NT2/D1 (cell line): ENCODE results near the gene ANKRD29.

Experiments
- DNase-seq: peaks from one replicate; pipeline ENCODE4 v3.0.0-alpha.2; 2011; ENCODE audit warnings: low read depth, low spot score
- H3K27me3 ChIP-seq: 2 replicates; pipeline ENCODE4 v1.6.0; 2011; ENCODE audit warnings: mild to moderate bottlenecking; ENCODE audit not compliant: insufficient read length, insufficient read depth
- H3K36me3 ChIP-seq: 2 replicates; pipeline ENCODE4 v1.6.1; 2011; ENCODE audit warnings: mild to moderate bottlenecking, low read length, mixed read lengths; ENCODE audit not compliant: insufficient read depth, insufficient read length
- H3K4me1 ChIP-seq: 2 replicates; pipeline ENCODE4 v1.5.1; 2011; ENCODE audit not compliant: insufficient read depth, insufficient read length
- H3K4me3 ChIP-seq: 2 replicates; pipeline ENCODE4 v1.5.1; 2011; ENCODE audit warnings: low read depth; ENCODE audit not compliant: insufficient read length
- H3K9ac ChIP-seq: 2 replicates; pipeline ENCODE4 v1.6.0; 2011; ENCODE audit warnings: low read depth; ENCODE audit not compliant: insufficient read length
- H3K9me3 ChIP-seq: 2 replicates; pipeline ENCODE4 v1.5.1; 2011; ENCODE audit warnings: mild to moderate bottlenecking, low read length; ENCODE audit not compliant: insufficient read depth
- SUZ12 ChIP-seq: IDR thresholded peaks from 2 replicates; pipeline ENCODE4 v1.6.1; 2011; ENCODE audit not compliant: insufficient read length, insufficient read depth; ENCODE audit errors: extremely low read depth
- YY1 ChIP-seq: IDR thresholded peaks from 2 replicates; pipeline ENCODE4 v1.6.1; 2011; ENCODE audit not compliant: insufficient read length, insufficient read depth
- ZNF274 ChIP-seq: IDR thresholded peaks from 2 replicates; pipeline ENCODE4 v1.6.1; 2011; ENCODE audit warnings: mild to moderate bottlenecking, low read depth, low read length

Gene ANKRD29

GRCh38 chr18:23682472-23682871 lies 19.8 kb upstream of the ANKRD29 start:
- Histone ChIP-seq H3K36me3 (no peaks in the 10 kb centered on the region), H3K4me3 (no peak overlapping the region), H3K4me1 (no peaks in the 10 kb centered on the region), H3K9ac (no peak overlapping the region), H3K9me3 (no peaks in the 10 kb centered on the region), H3K27me3 (peaks cover 5% of the 10 kb centered on the region)
- DNase-seq, result no peak
- no peak for TF ChIP-seq ZNF274
- no peak for TF ChIP-seq YY1
- TF ChIP-seq SUZ12, result no peak

GRCh38 chr18:23682045-23682444 lies 19.3 kb upstream of the ANKRD29 start:
- no peak for TF ChIP-seq SUZ12
- no peak for TF ChIP-seq YY1
- no peak for TF ChIP-seq ZNF274
- no peaks in the 10 kb centered on the region for H3K9me3 ChIP-seq
- H3K9ac ChIP-seq, result no peak overlapping the region
- no peaks in the 10 kb centered on the region for H3K36me3 ChIP-seq
- H3K27me3 ChIP-seq, result peaks cover 3% of the 10 kb centered on the region
- no peak for DNase-seq
- H3K4me1 ChIP-seq, result no peaks in the 10 kb centered on the region
- H3K4me3 ChIP-seq, result no peak overlapping the region

- H3K27me3 ChIP-seq, result no peaks in the 10 kb centered on the region
- TF ChIP-seq SUZ12 (no peak), YY1 (no peak), ZNF274 (no peak)
- no peak overlapping the region for H3K9ac ChIP-seq
- no peak overlapping the region for H3K4me3 ChIP-seq
- peaks cover 3% of the 10 kb centered on the region for H3K4me1 ChIP-seq
- no peaks in the 10 kb centered on the region for H3K36me3 ChIP-seq
- no peak for DNase-seq
- no peaks in the 10 kb centered on the region for H3K9me3 ChIP-seq
These were observed 13.2 kb upstream of the ANKRD29 start for GRCh38 chr18:23675896-23676295.

- Histone ChIP-seq H3K9me3 (no peaks in the 10 kb centered on the region), H3K9ac (no peak overlapping the region), H3K4me1 (peaks cover 3% of the 10 kb centered on the region), H3K36me3 (no peaks in the 10 kb centered on the region), H3K27me3 (no peaks in the 10 kb centered on the region), H3K4me3 (no peak overlapping the region)
- TF ChIP-seq SUZ12, result no peak
- no peak for TF ChIP-seq YY1
- no peak for TF ChIP-seq ZNF274
- DNase-seq, result no peak
These were observed 12.5 kb upstream of the ANKRD29 start for GRCh38 chr18:23675236-23675635.

GRCh38 chr18:23673725-23674124 lies 11.0 kb upstream of the ANKRD29 start:
- no peak overlapping the region for H3K4me3 ChIP-seq
- H3K9me3 ChIP-seq, result no peaks in the 10 kb centered on the region
- no peak overlapping the region for H3K9ac ChIP-seq
- TF ChIP-seq YY1 (no peak), SUZ12 (no peak), ZNF274 (no peak)
- DNase-seq, result no peak
- H3K27me3 ChIP-seq, result peaks cover 4% of the 10 kb centered on the region
- peaks cover 3% of the 10 kb centered on the region for H3K4me1 ChIP-seq
- no peaks in the 10 kb centered on the region for H3K36me3 ChIP-seq

GRCh38 chr18:23671564-23671963 lies 8.9 kb upstream of the ANKRD29 start:
- peaks cover 4% of the 10 kb centered on the region for H3K27me3 ChIP-seq
- no peak for TF ChIP-seq ZNF274
- TF ChIP-seq SUZ12, result no peak
- no peak for TF ChIP-seq YY1
- no peak overlapping the region for H3K9ac ChIP-seq
- peaks cover 3% of the 10 kb centered on the region for H3K4me1 ChIP-seq
- no peaks in the 10 kb centered on the region for H3K9me3 ChIP-seq
- H3K4me3 ChIP-seq, result no peak overlapping the region
- no peaks in the 10 kb centered on the region for H3K36me3 ChIP-seq
- no peak for DNase-seq

- Histone ChIP-seq H3K36me3 (no peaks in the 10 kb centered on the region), H3K4me3 (no peak overlapping the region), H3K9me3 (no peaks in the 10 kb centered on the region), H3K9ac (no peak overlapping the region), H3K27me3 (peaks cover 4% of the 10 kb centered on the region), H3K4me1 (peaks cover 3% of the 10 kb centered on the region)
- TF ChIP-seq SUZ12 (no peak), ZNF274 (no peak), YY1 (no peak)
- no peak for DNase-seq
These were observed 7.2 kb upstream of the ANKRD29 start for GRCh38 chr18:23669804-23670405.
